Measurements from ENCODE around the gene TSPEAR. TPM values are rescaled to one million over a fixed set of nuclear protein-coding genes. Genes with fewer than 3 reads are reported as not detected.

The TSPEAR gene
- total and polyA plus RNA-seq, 2 of the 13 experiments (the other 11 are each of a cell fraction or from before 2014, with no cell fraction given): 0.07 to 0.32 TPM

DNA sequence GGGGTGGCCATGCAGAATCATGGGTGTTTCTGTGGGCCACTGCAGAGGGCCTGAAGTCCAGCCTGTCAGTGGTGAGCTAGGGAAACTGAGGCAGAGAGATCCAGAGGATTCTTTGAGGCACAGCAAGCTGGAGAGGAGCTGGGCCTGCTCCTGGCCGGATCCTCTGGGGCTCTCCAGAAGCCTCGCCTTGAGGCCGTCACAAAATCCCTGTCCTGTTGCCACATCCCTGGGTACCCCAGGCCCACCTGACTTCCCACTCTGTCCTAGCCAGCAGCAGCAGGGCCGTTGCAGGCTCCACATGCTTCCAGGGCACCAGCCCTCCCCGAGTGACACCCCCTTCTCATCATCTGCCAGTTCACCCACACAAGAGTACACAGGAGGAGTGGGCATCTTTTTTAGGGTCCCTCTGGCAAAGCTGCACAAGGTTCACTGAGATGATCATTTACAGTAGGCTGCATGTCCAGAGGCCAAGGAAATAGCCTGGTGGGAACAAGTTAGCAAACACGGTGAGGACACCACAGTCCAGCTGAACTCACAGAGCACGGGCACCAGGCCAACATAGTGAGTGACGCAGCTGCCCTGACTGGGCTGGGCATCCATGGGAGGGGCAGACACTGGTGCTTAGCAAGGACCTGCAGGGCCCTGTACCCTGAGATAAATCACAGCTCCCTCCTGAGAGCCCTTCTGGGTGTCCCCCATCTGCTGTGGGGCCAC lies 25.1 kb upstream of the TSPEAR start (continued):
- TF ChIP-seq, protein P1, sequence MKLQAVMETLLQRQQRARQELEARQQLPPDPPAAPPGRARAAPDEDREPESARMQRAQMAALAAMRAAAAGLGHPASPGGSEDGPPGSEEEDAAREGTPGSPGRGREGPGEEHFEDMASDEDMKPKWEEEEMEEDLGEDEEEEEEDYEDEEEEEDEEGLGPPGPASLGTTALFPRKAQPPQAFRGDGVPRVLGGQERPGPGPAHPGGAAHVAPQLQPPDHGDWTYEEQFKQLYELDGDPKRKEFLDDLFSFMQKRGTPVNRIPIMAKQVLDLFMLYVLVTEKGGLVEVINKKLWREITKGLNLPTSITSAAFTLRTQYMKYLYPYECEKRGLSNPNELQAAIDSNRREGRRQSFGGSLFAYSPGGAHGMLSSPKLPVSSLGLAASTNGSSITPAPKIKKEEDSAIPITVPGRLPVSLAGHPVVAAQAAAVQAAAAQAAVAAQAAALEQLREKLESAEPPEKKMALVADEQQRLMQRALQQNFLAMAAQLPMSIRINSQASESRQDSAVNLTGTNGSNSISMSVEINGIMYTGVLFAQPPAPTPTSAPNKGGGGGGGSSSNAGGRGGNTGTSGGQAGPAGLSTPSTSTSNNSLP (IDR thresholded peaks at IDR 0.05; ENCODE audit: low read depth, low read length): no peak
- TF ChIP-seq ZNF292 (CRISPR knock-in tag; IDR thresholded peaks at IDR 0.05; ENCODE audit: borderline replicate concordance, low read depth) (no peak), ZBTB20 (CRISPR knock-in tag; IDR thresholded peaks at IDR 0.05; ENCODE audit: borderline replicate concordance, low read depth) (no peak), RARA (CRISPR knock-in tag; IDR thresholded peaks at IDR 0.05) (peak; percentile 63), ZNF891 (CRISPR knock-in tag; IDR thresholded peaks at IDR 0.05) (no peak), ZNF382 (CRISPR knock-in tag; IDR thresholded peaks at IDR 0.05; ENCODE audit: borderline replicate concordance) (no peak), CBX5 (CRISPR knock-in tag; IDR thresholded peaks at IDR 0.05; ENCODE audit: borderline replicate concordance) (0 out of 2 replicates have a peak, but pooled peaks have one; percentile 51), ZNF777 (CRISPR knock-in tag; IDR thresholded peaks at IDR 0.05) (no peak), ZNF703 (CRISPR knock-in tag; IDR thresholded peaks at IDR 0.05; ENCODE audit: borderline replicate concordance) (no peak), ZNF337 (CRISPR knock-in tag; IDR thresholded peaks at IDR 0.05; ENCODE audit: borderline replicate concordance, low read depth) (no peak), STAT5B (CRISPR knock-in tag; IDR thresholded peaks at IDR 0.05) (no peak)
- TF ChIP-seq, protein P2, sequence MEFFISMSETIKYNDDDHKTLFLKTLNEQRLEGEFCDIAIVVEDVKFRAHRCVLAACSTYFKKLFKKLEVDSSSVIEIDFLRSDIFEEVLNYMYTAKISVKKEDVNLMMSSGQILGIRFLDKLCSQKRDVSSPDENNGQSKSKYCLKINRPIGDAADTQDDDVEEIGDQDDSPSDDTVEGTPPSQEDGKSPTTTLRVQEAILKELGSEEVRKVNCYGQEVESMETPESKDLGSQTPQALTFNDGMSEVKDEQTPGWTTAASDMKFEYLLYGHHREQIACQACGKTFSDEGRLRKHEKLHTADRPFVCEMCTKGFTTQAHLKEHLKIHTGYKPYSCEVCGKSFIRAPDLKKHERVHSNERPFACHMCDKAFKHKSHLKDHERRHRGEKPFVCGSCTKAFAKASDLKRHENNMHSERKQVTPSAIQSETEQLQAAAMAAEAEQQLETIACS (CRISPR knock-in tag; IDR thresholded peaks at IDR 0.05): no peak
- TF ChIP-seq, protein P3, sequence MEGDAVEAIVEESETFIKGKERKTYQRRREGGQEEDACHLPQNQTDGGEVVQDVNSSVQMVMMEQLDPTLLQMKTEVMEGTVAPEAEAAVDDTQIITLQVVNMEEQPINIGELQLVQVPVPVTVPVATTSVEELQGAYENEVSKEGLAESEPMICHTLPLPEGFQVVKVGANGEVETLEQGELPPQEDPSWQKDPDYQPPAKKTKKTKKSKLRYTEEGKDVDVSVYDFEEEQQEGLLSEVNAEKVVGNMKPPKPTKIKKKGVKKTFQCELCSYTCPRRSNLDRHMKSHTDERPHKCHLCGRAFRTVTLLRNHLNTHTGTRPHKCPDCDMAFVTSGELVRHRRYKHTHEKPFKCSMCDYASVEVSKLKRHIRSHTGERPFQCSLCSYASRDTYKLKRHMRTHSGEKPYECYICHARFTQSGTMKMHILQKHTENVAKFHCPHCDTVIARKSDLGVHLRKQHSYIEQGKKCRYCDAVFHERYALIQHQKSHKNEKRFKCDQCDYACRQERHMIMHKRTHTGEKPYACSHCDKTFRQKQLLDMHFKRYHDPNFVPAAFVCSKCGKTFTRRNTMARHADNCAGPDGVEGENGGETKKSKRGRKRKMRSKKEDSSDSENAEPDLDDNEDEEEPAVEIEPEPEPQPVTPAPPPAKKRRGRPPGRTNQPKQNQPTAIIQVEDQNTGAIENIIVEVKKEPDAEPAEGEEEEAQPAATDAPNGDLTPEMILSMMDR (CRISPR knock-in tag; IDR thresholded peaks at IDR 0.05): no peak
- TF ChIP-seq, protein P4, sequence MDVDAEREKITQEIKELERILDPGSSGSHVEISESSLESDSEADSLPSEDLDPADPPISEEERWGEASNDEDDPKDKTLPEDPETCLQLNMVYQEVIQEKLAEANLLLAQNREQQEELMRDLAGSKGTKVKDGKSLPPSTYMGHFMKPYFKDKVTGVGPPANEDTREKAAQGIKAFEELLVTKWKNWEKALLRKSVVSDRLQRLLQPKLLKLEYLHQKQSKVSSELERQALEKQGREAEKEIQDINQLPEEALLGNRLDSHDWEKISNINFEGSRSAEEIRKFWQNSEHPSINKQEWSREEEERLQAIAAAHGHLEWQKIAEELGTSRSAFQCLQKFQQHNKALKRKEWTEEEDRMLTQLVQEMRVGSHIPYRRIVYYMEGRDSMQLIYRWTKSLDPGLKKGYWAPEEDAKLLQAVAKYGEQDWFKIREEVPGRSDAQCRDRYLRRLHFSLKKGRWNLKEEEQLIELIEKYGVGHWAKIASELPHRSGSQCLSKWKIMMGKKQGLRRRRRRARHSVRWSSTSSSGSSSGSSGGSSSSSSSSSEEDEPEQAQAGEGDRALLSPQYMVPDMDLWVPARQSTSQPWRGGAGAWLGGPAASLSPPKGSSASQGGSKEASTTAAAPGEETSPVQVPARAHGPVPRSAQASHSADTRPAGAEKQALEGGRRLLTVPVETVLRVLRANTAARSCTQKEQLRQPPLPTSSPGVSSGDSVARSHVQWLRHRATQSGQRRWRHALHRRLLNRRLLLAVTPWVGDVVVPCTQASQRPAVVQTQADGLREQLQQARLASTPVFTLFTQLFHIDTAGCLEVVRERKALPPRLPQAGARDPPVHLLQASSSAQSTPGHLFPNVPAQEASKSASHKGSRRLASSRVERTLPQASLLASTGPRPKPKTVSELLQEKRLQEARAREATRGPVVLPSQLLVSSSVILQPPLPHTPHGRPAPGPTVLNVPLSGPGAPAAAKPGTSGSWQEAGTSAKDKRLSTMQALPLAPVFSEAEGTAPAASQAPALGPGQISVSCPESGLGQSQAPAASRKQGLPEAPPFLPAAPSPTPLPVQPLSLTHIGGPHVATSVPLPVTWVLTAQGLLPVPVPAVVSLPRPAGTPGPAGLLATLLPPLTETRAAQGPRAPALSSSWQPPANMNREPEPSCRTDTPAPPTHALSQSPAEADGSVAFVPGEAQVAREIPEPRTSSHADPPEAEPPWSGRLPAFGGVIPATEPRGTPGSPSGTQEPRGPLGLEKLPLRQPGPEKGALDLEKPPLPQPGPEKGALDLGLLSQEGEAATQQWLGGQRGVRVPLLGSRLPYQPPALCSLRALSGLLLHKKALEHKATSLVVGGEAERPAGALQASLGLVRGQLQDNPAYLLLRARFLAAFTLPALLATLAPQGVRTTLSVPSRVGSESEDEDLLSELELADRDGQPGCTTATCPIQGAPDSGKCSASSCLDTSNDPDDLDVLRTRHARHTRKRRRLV (CRISPR knock-in tag; IDR thresholded peaks at IDR 0.05): no peak
- TF ChIP-seq, protein P5, sequence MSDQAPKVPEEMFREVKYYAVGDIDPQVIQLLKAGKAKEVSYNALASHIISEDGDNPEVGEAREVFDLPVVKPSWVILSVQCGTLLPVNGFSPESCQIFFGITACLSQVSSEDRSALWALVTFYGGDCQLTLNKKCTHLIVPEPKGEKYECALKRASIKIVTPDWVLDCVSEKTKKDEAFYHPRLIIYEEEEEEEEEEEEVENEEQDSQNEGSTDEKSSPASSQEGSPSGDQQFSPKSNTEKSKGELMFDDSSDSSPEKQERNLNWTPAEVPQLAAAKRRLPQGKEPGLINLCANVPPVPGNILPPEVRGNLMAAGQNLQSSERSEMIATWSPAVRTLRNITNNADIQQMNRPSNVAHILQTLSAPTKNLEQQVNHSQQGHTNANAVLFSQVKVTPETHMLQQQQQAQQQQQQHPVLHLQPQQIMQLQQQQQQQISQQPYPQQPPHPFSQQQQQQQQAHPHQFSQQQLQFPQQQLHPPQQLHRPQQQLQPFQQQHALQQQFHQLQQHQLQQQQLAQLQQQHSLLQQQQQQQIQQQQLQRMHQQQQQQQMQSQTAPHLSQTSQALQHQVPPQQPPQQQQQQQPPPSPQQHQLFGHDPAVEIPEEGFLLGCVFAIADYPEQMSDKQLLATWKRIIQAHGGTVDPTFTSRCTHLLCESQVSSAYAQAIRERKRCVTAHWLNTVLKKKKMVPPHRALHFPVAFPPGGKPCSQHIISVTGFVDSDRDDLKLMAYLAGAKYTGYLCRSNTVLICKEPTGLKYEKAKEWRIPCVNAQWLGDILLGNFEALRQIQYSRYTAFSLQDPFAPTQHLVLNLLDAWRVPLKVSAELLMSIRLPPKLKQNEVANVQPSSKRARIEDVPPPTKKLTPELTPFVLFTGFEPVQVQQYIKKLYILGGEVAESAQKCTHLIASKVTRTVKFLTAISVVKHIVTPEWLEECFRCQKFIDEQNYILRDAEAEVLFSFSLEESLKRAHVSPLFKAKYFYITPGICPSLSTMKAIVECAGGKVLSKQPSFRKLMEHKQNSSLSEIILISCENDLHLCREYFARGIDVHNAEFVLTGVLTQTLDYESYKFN (CRISPR knock-in tag; conservative IDR thresholded peaks at IDR 0.05): peak; percentile 59
